Activated CD4-positive, alpha-beta T cell treated with anti-CD3 and anti-CD28 coated beads, Interleukin-2, amount 10 ng/mL, durations not matched to agents 7 days and 5 days (primary cell): Measurements from ENCODE around the gene PRDM15. TPM values are rescaled to one million over a fixed set of nuclear protein-coding genes. Genes with fewer than 3 reads are reported as not detected.

Source experiments
- CTCF ChIA-PET: fragments of 350-600 bp; sonication (Branson Sonifier 250); formaldehyde crosslinking; loops from one replicate; lab custom pipeline; 2021; ENCODE audit warnings: antibody characterized with exemption; lab: Charles Lee
- POLR2A ChIA-PET: fragments of 350-600 bp; sonication (Branson Sonifier 250); formaldehyde crosslinking; loops from one replicate; lab custom pipeline; 2021; ENCODE audit warnings: antibody characterized with exemption; lab: Charles Lee
- DNase-seq: peaks from one replicate; pipeline ENCODE4 v3.0.0-alpha.2; 2020
- H3K27ac Mint-ChIP-seq: one replicate; pipeline ENCODE4 v1.8.0; 2021; ENCODE audit warnings: mild to moderate bottlenecking, moderate library complexity, mixed read lengths
- H3K27me3 Mint-ChIP-seq: one replicate; pipeline ENCODE4 v1.8.0; 2021; ENCODE audit warnings: mixed read lengths
- H3K36me3 Mint-ChIP-seq: one replicate; pipeline ENCODE4 v1.8.0; 2021; ENCODE audit warnings: low read depth, mixed read lengths
- H3K4me1 Mint-ChIP-seq: one replicate; pipeline ENCODE4 v1.8.0; 2021; ENCODE audit warnings: mixed read lengths
- H3K4me3 Mint-ChIP-seq: one replicate; pipeline ENCODE4 v1.8.0; 2021; ENCODE audit warnings: mild to moderate bottlenecking, moderate library complexity, mixed read lengths
- H3K9me3 Mint-ChIP-seq: one replicate; pipeline ENCODE4 v1.8.0; 2021; ENCODE audit warnings: mixed read lengths
- total RNA-seq, 2 experiments: library from RNA; stranded (reverse); gene quantifications; one replicate each; pipeline ENCODE4 v1.2.3, GENCODE V29; 2021

PRDM15 gene
- total RNA-seq, 2 experiments from 2014 or later, result 10.0 to 10.3 TPM

GRCh38 chr21:41901782-41902181 is 22.6 kb upstream of the PRDM15 start:
- H3K4me1 Mint-ChIP-seq, result peaks cover 37% of the 10 kb centered on the region
- H3K9me3 Mint-ChIP-seq, result no peaks in the 10 kb centered on the region
- peaks cover 7% of the 10 kb centered on the region for H3K36me3 Mint-ChIP-seq
- no peak for DNase-seq
- H3K27ac Mint-ChIP-seq, result no peak overlapping the region
- no peaks in the 10 kb centered on the region for H3K27me3 Mint-ChIP-seq
- ChIA-PET POLR2A (no interaction called here), CTCF (interaction anchor here (0.8 to 1.1 kb wide), 2 partner anchors 12 to 39 kb away, joined by 3 read pairs; no protein-coding TSS in a partner anchor)
- H3K4me3 Mint-ChIP-seq, result no peak overlapping the region

- CTCF ChIA-PET, result no interaction called here
- Mint-ChIP-seq H3K27me3 (no peaks in the 10 kb centered on the region), H3K4me3 (no peak overlapping the region), H3K27ac (no peak overlapping the region), H3K36me3 (peaks cover 7% of the 10 kb centered on the region), H3K9me3 (no peaks in the 10 kb centered on the region), H3K4me1 (peaks cover 43% of the 10 kb centered on the region)
- DNase-seq, result peak; percentile 25
- POLR2A ChIA-PET, result no interaction called here
Measured at GRCh38 chr21:41901099-41901498, 22.0 kb upstream of the PRDM15 start.

GRCh38 chr21:41900401-41900800 is 21.3 kb upstream of the PRDM15 start:
- CTCF ChIA-PET, result interaction anchor here (2.0 kb wide), 1 partner anchor 21 kb away, joined by 6 read pairs; the partner anchor contains the start of gene PRDM15

GRCh38 chr21:41899426-41900202 is 20.5 kb upstream of the PRDM15 start:
- ChIA-PET POLR2A (no interaction called here), CTCF (interaction anchor here (0.7 to 2.0 kb wide), 3 partner anchors 11 to 46 kb away, joined by 3 to 6 read pairs (median 4); partner anchors contain the start of gene PRDM15)
- DNase-seq, result peak; percentile 64
- no peak overlapping the region for H3K4me3 Mint-ChIP-seq
- peaks cover 7% of the 10 kb centered on the region for H3K36me3 Mint-ChIP-seq
- peaks cover 53% of the 10 kb centered on the region for H3K4me1 Mint-ChIP-seq
- H3K27me3 Mint-ChIP-seq, result no peaks in the 10 kb centered on the region
- H3K27ac Mint-ChIP-seq, result peak overlapping the region; percentile 87
- no peaks in the 10 kb centered on the region for H3K9me3 Mint-ChIP-seq

More at GRCh38 chr21:41900401-41900800, 21.3 kb upstream of the PRDM15 start:
- DNase-seq, result no peak
- Mint-ChIP-seq H3K27ac (no peak overlapping the region), H3K9me3 (no peaks in the 10 kb centered on the region), H3K4me3 (no peak overlapping the region), H3K4me1 (peaks cover 50% of the 10 kb centered on the region), H3K36me3 (peaks cover 7% of the 10 kb centered on the region), H3K27me3 (no peaks in the 10 kb centered on the region)
- POLR2A ChIA-PET, result no interaction called here

GRCh38 chr21:41898998-41899397 is 19.9 kb upstream of the PRDM15 start:
- peaks cover 7% of the 10 kb centered on the region for H3K36me3 Mint-ChIP-seq
- no peak overlapping the region for H3K4me3 Mint-ChIP-seq
- peak overlapping the region; percentile 87 for H3K27ac Mint-ChIP-seq
- peaks cover 53% of the 10 kb centered on the region for H3K4me1 Mint-ChIP-seq
- CTCF ChIA-PET, result interaction anchor here (0.7 to 2.0 kb wide), 4 partner anchors 11 to 147 kb away, joined by 3 to 6 read pairs (median 4); partner anchors contain the start of gene PRDM15
- no peak for DNase-seq
- POLR2A ChIA-PET, result no interaction called here
- H3K27me3 Mint-ChIP-seq, result no peaks in the 10 kb centered on the region
- H3K9me3 Mint-ChIP-seq, result no peaks in the 10 kb centered on the region

- peaks cover 53% of the 10 kb centered on the region for H3K4me1 Mint-ChIP-seq
- POLR2A ChIA-PET, result no interaction called here
- no peak overlapping the region for H3K4me3 Mint-ChIP-seq
- peaks cover 7% of the 10 kb centered on the region for H3K36me3 Mint-ChIP-seq
- DNase-seq, result no peak
- H3K27ac Mint-ChIP-seq, result no peak overlapping the region
- H3K27me3 Mint-ChIP-seq, result no peaks in the 10 kb centered on the region
- CTCF ChIA-PET, result interaction anchor here (1.5 kb wide), 1 partner anchor 148 kb away, joined by 3 read pairs; no protein-coding TSS in a partner anchor
- H3K9me3 Mint-ChIP-seq, result no peaks in the 10 kb centered on the region
Measured at GRCh38 chr21:41897700-41898099, 18.6 kb upstream of the PRDM15 start.

GRCh38 chr21:41897047-41897669 is 18.0 kb upstream of the PRDM15 start:
- ChIA-PET POLR2A (no interaction called here), CTCF (no interaction called here)
- no peak overlapping the region for H3K27ac Mint-ChIP-seq
- H3K4me3 Mint-ChIP-seq, result no peak overlapping the region
- no peak for DNase-seq
- no peaks in the 10 kb centered on the region for H3K9me3 Mint-ChIP-seq
- no peaks in the 10 kb centered on the region for H3K27me3 Mint-ChIP-seq
- H3K4me1 Mint-ChIP-seq, result peaks cover 53% of the 10 kb centered on the region
- peaks cover 7% of the 10 kb centered on the region for H3K36me3 Mint-ChIP-seq

GRCh38 chr21:41895643-41896493 is 16.7 kb upstream of the PRDM15 start:
- ChIA-PET POLR2A (no interaction called here), CTCF (interaction anchor here (1.1 to 1.5 kb wide), 2 partner anchors 14 to 212 kb away, joined by 3 to 4 read pairs; no protein-coding TSS in a partner anchor)
- H3K36me3 Mint-ChIP-seq, result no peaks in the 10 kb centered on the region
- no peaks in the 10 kb centered on the region for H3K27me3 Mint-ChIP-seq
- H3K4me3 Mint-ChIP-seq, result no peak overlapping the region
- H3K27ac Mint-ChIP-seq, result peak overlapping the region; percentile 57
- peak; percentile 60 for DNase-seq
- H3K9me3 Mint-ChIP-seq, result no peaks in the 10 kb centered on the region
- H3K4me1 Mint-ChIP-seq, result peaks cover 45% of the 10 kb centered on the region

GRCh38 chr21:41894922-41895557 is 15.9 kb upstream of the PRDM15 start:
- H3K36me3 Mint-ChIP-seq, result no peaks in the 10 kb centered on the region
- H3K4me3 Mint-ChIP-seq, result no peak overlapping the region
- POLR2A ChIA-PET, result no interaction called here
- peaks cover 37% of the 10 kb centered on the region for H3K4me1 Mint-ChIP-seq
- DNase-seq, result no peak
- peak overlapping the region; percentile 57 for H3K27ac Mint-ChIP-seq
- no peaks in the 10 kb centered on the region for H3K27me3 Mint-ChIP-seq
- H3K9me3 Mint-ChIP-seq, result no peaks in the 10 kb centered on the region
- CTCF ChIA-PET, result interaction anchor here (1.1 to 1.5 kb wide), 2 partner anchors 15 to 213 kb away, joined by 3 to 4 read pairs; no protein-coding TSS in a partner anchor

- no peaks in the 10 kb centered on the region for H3K9me3 Mint-ChIP-seq
- H3K4me1 Mint-ChIP-seq, result peaks cover 32% of the 10 kb centered on the region
- no peaks in the 10 kb centered on the region for H3K27me3 Mint-ChIP-seq
- ChIA-PET POLR2A (no interaction called here), CTCF (no interaction called here)
- H3K4me3 Mint-ChIP-seq, result no peak overlapping the region
- H3K27ac Mint-ChIP-seq, result no peak overlapping the region
- DNase-seq, result no peak
- H3K36me3 Mint-ChIP-seq, result no peaks in the 10 kb centered on the region
Measured at GRCh38 chr21:41894511-41894910, 15.4 kb upstream of the PRDM15 start.

- Mint-ChIP-seq H3K4me3 (no peak overlapping the region), H3K27me3 (no peaks in the 10 kb centered on the region), H3K36me3 (no peaks in the 10 kb centered on the region), H3K27ac (no peak overlapping the region), H3K9me3 (no peaks in the 10 kb centered on the region), H3K4me1 (peaks cover 18% of the 10 kb centered on the region)
- ChIA-PET POLR2A (no interaction called here), CTCF (no interaction called here)
- no peak for DNase-seq
Measured at GRCh38 chr21:41892726-41893125, 13.6 kb upstream of the PRDM15 start.

GRCh38 chr21:41891132-41891531 is 12.0 kb upstream of the PRDM15 start:
- Mint-ChIP-seq H3K36me3 (no peaks in the 10 kb centered on the region), H3K4me1 (peaks cover 10% of the 10 kb centered on the region), H3K9me3 (no peaks in the 10 kb centered on the region), H3K4me3 (no peak overlapping the region), H3K27me3 (no peaks in the 10 kb centered on the region), H3K27ac (no peak overlapping the region)
- no peak for DNase-seq
- ChIA-PET POLR2A (no interaction called here), CTCF (no interaction called here)
